Measurements from ENCODE around the gene C20orf204. TPM values are rescaled to one million over a fixed set of nuclear protein-coding genes. Genes with fewer than 3 reads are reported as not detected.

C20orf204 gene
- total and polyA plus RNA-seq, 2 donors (not counting 3 experiments of a cell fraction or from before 2014, with no cell fraction given): 2.8 to 5.8 TPM

GRCh38 chr20:64051033-64051452 is 15.1 kb downstream of the C20orf204 start:
- no peaks in the 10 kb centered on the region for H3K9me3 ChIP-seq (replicated peaks; ENCODE audit: control insufficient read depth, insufficient read depth, low read length)
- no peak overlapping the region for H3K4me3 ChIP-seq (replicated peaks in 1 of 3; ENCODE audit: insufficient read depth in 1 of 3, low read depth in 1 of 3, low read length in 3 of 3)
- no peaks in the 10 kb centered on the region for H3K27me3 ChIP-seq (ENCODE audit: control insufficient read depth in 2 of 2, insufficient read depth in 2 of 2, low read length in 2 of 2)
- H2AFZ ChIP-seq (ENCODE audit: low read depth, low read length): no peak overlapping the region
- H3K27ac ChIP-seq (ENCODE audit: insufficient read depth, low read depth, low read length): peak overlapping the region; percentile 27
- H3K9ac ChIP-seq (replicated peaks; ENCODE audit: extremely low read depth, insufficient read depth, low read length): no peak overlapping the region
- ChIA-PET CTCF (interaction anchor here (1.0 to 15.2 kb wide), 3 partner anchors 12 to 71 kb away, joined by 3 to 412 read pairs (median 3); partner anchors contain the start of gene C20orf204), POLR2A (interaction anchor here (1.3 kb wide), 1 partner anchor 9 kb away, joined by 4 read pairs; no protein-coding TSS in a partner anchor)
- peaks cover 9 to 13% of the 10 kb centered on the region in 2 experiments for H3K36me3 ChIP-seq (ENCODE audit: control insufficient read depth in 2 of 2, extremely low read depth in 1 of 2, insufficient read depth in 2 of 2, low read length in 2 of 2)
- H3K9me1 ChIP-seq (replicated peaks; ENCODE audit: control insufficient read depth, extremely low read depth, insufficient read depth, low read length): no peaks in the 10 kb centered on the region
- H3K79me2 ChIP-seq (ENCODE audit: control insufficient read depth, insufficient read depth, low read length): peaks cover 20% of the 10 kb centered on the region
- H4K20me1 ChIP-seq (replicated peaks; ENCODE audit: control insufficient read depth, extremely low read depth, insufficient read depth, low read length): peaks cover 3% of the 10 kb centered on the region
- dilution Hi-C loops (cut with MboI; ENCODE audit: extremely low pct_ligation_motif_present, low sequenced_read_pairs): no loop called here
- peaks cover 75% of the 10 kb centered on the region for H3K4me1 ChIP-seq (ENCODE audit: control insufficient read depth, extremely low read depth, insufficient read depth, low read length)
- H3K4me2 ChIP-seq (ENCODE audit: insufficient read depth, low read length): no peak overlapping the region
- BruUV-seq (replicated peaks): no TSS peak
- no peak for FAIRE-seq
- intact Hi-C loops (cut with micrococcal nuclease): loop anchor here (10.0 kb wide), 1 partner anchor 156 kb away; the partner anchor contains the start of gene DNAJC5
- no peak for DNase-seq (ENCODE audit: low read depth, low spot score)
- no peak for TF ChIP-seq FOS (IDR thresholded peaks at IDR 0.05; ENCODE audit: borderline replicate concordance, insufficient read depth, low read length)
- no peak for TF ChIP-seq MAX (IDR thresholded peaks at IDR 0.05; ENCODE audit: insufficient read depth, insufficient read length)
- no peak for TF ChIP-seq JUN (IDR thresholded peaks at IDR 0.05; ENCODE audit: borderline replicate concordance, insufficient read depth, insufficient read length, low read depth)
- no peak for TF ChIP-seq EZH2 (IDR thresholded peaks at IDR 0.05; ENCODE audit: borderline replicate concordance, low read depth, low read length, severe bottlenecking)
- TF ChIP-seq MYC (IDR thresholded peaks at IDR 0.05; ENCODE audit: low read depth, low read length): no peak

- Histone ChIP-seq H3K4me3 (replicated peaks in 1 of 3; ENCODE audit: insufficient read depth in 1 of 3, low read depth in 1 of 3, low read length in 3 of 3) (no peak overlapping the region), H3K9me3 (replicated peaks; ENCODE audit: control insufficient read depth, insufficient read depth, low read length) (no peaks in the 10 kb centered on the region), H2AFZ (ENCODE audit: low read depth, low read length) (peak overlapping the region; percentile 49), H3K36me3 (ENCODE audit: control insufficient read depth in 2 of 2, extremely low read depth in 1 of 2, insufficient read depth in 2 of 2, low read length in 2 of 2) (peaks cover 9 to 13% of the 10 kb centered on the region in 2 experiments), H3K4me2 (ENCODE audit: insufficient read depth, low read length) (no peak overlapping the region), H3K27me3 (ENCODE audit: control insufficient read depth in 2 of 2, insufficient read depth in 2 of 2, low read length in 2 of 2) (no peaks in the 10 kb centered on the region), H3K27ac (ENCODE audit: insufficient read depth, low read depth, low read length) (peak overlapping the region; percentile 26), H3K9me1 (replicated peaks; ENCODE audit: control insufficient read depth, extremely low read depth, insufficient read depth, low read length) (no peaks in the 10 kb centered on the region), H3K4me1 (ENCODE audit: control insufficient read depth, extremely low read depth, insufficient read depth, low read length) (peaks cover 76% of the 10 kb centered on the region), H3K9ac (replicated peaks; ENCODE audit: extremely low read depth, insufficient read depth, low read length) (no peak overlapping the region), H4K20me1 (replicated peaks; ENCODE audit: control insufficient read depth, extremely low read depth, insufficient read depth, low read length) (peaks cover 3% of the 10 kb centered on the region), H3K79me2 (ENCODE audit: control insufficient read depth, insufficient read depth, low read length) (peaks cover 19% of the 10 kb centered on the region)
- DNase-seq (ENCODE audit: low read depth, low spot score) (peak; percentile 31), FAIRE-seq (no peak)
- CTCF ChIA-PET: interaction anchor here (0.6 to 15.2 kb wide), 4 partner anchors 13 to 72 kb away, joined by 3 to 412 read pairs (median 4); partner anchors contain the start of genes C20orf204 and RGS19
- BruUV-seq (replicated peaks): no TSS peak
- TF ChIP-seq POLR2A (IDR thresholded peaks at IDR 0.05; ENCODE audit: low read depth, low read length): no peak
- no peak for TF ChIP-seq JUN (IDR thresholded peaks at IDR 0.05; ENCODE audit: borderline replicate concordance, insufficient read depth, insufficient read length, low read depth)
- no peak for TF ChIP-seq EZH2 (IDR thresholded peaks at IDR 0.05; ENCODE audit: borderline replicate concordance, low read depth, low read length, severe bottlenecking)
- TF ChIP-seq POLR2AphosphoS5 (IDR thresholded peaks at IDR 0.05; ENCODE audit: insufficient read depth, low read depth, low read length): no peak
- no peak for TF ChIP-seq MYC (IDR thresholded peaks at IDR 0.05; ENCODE audit: low read depth, low read length)
- no peak for TF ChIP-seq MAX (IDR thresholded peaks at IDR 0.05; ENCODE audit: insufficient read depth, insufficient read length)
- no peak for TF ChIP-seq CTCF (IDR thresholded peaks at IDR 0.05; ENCODE audit: extremely low read depth in 1 of 2, insufficient read depth in 1 of 2, low read depth in 1 of 2, low read length in 2 of 2)
- TF ChIP-seq FOS (IDR thresholded peaks at IDR 0.05; ENCODE audit: borderline replicate concordance, insufficient read depth, low read length): no peak
- no peak for TF ChIP-seq GATA2 (IDR thresholded peaks at IDR 0.05; ENCODE audit: insufficient read depth, insufficient read length, low read depth, low read length)
- POLR2A ChIA-PET: no interaction called here
- intact Hi-C loops (cut with micrococcal nuclease) (loop anchor here (10.0 kb wide), 1 partner anchor 157 kb away; the partner anchor contains the start of gene DNAJC5), dilution Hi-C loops (cut with MboI; ENCODE audit: extremely low pct_ligation_motif_present, low sequenced_read_pairs) (no loop called here)
Measured at GRCh38 chr20:64051561-64052325, 15.8 kb downstream of the C20orf204 start.

All from endothelial cell of umbilical vein (primary cell).